K562 (cell line): ENCODE measurements around the gene MS4A13. TPM values are rescaled to one million over a fixed set of nuclear protein-coding genes. Genes with fewer than 3 reads are reported as not detected.

Experiments used
- ATAC-seq: fragments of 200-7000 bp; cut with Tn5 transposase; 3 replicates; pipeline ENCODE4 v1.9.1; 2020; ENCODE audit warnings: moderate library complexity
- BruUV-seq: library from RNA; stranded (reverse); fragments of 400-500 nt; replicated peaks from 2 replicates; lab custom pipeline; 2021; lab: Mats Ljungman, UMichigan
- CTCF ChIA-PET: fragments of 300-600 bp; formaldehyde crosslinking; extraction: SDS; loops from one replicate; lab custom pipeline; 2021; ENCODE audit warnings: low intra/inter-chr PET ratio; lab: Yijun Ruan, JAX
- POLR2A ChIA-PET: fragments of 300-600, 350-650 bp; sonication (Branson Sonifier 250); formaldehyde crosslinking; extraction: SDS; loops from one replicate; lab custom pipeline; 2021; ENCODE audit warnings: antibody characterized with exemption, inconsistent platforms; lab: Yijun Ruan, JAX
- DNase-seq, 4 experiments: peaks; one replicate each; pipeline versions ENCODE4 v3.0.0 to v3.0.0-alpha.2; 2011 to 2018; ENCODE audit warnings: low spot score in 3 of 4, mixed read lengths in 3 of 4; ENCODE audit errors: extremely low read depth in 1 of 4
- FAIRE-seq: peaks from 2 replicates; lab custom pipeline; 2011; peaks lifted over from hg19 to GRCh38; lab: Jason Lieb, UNC
- H2AFZ ChIP-seq: 2 replicates; pipeline ENCODE4 v1.6.0; 2011; ENCODE audit warnings: low read depth, low read length, control low read depth, inconsistent platforms
- H3K27ac ChIP-seq: fragments of 200-600 bp; 3 replicates; pipeline ENCODE4 v1.8.0; 2011; ENCODE audit warnings: low read depth, mild to moderate bottlenecking, control low read depth, inconsistent platforms, low read length, moderate library complexity, mixed read lengths; ENCODE audit errors: extremely low read depth
- H3K27me3 ChIP-seq, 2 experiments: fragments of 300-600 bp in 1 of 2; 2 replicates in 1 of 2; 3 replicates in 1 of 2; pipeline versions ENCODE4 v1.6.0 to v1.8.0; 2011; ENCODE audit warnings: inconsistent platforms in 2 of 2, low read length in 2 of 2, mild to moderate bottlenecking in 1 of 2, mixed read lengths in 1 of 2, moderate library complexity in 1 of 2; ENCODE audit not compliant: control insufficient read depth in 2 of 2, insufficient read depth in 2 of 2
- H3K36me3 ChIP-seq: fragments of 300-600 bp; 3 replicates; pipeline ENCODE4 v1.8.0; 2011; ENCODE audit warnings: mild to moderate bottlenecking, low read length, inconsistent platforms; ENCODE audit not compliant: control insufficient read depth, insufficient read depth
- H3K4me1 ChIP-seq, 2 experiments: fragments of 200-600 bp in 1 of 2; replicated peaks in 1 of 2; 2 replicates in 1 of 2; 3 replicates in 1 of 2; pipeline versions ENCODE4 v1.5.1 to v1.8.0; 2011; ENCODE audit warnings: inconsistent platforms in 2 of 2, low read length in 2 of 2, mild to moderate bottlenecking in 1 of 2, mixed read lengths in 1 of 2, moderate library complexity in 1 of 2; ENCODE audit not compliant: control insufficient read depth in 2 of 2, insufficient read depth in 2 of 2
- H3K4me2 ChIP-seq: 2 replicates; pipeline ENCODE4 v1.6.1; 2011; ENCODE audit warnings: low read length, control low read depth, inconsistent platforms, mixed read lengths; ENCODE audit not compliant: insufficient read depth
- H3K4me3 ChIP-seq: fragments of 200-600 bp; sonication (generic), shearing (Covaris generic); 2 replicates; pipeline ENCODE4 v1.5.1; 2016; ENCODE audit warnings: control low read depth, inconsistent platforms
- H3K79me2 ChIP-seq: fragments of 200-600 bp; 3 replicates; pipeline ENCODE4 v1.8.0; 2011; ENCODE audit warnings: low read length, inconsistent platforms; ENCODE audit not compliant: control insufficient read depth, insufficient read depth
- H3K9ac ChIP-seq, 2 experiments: 2 replicates each; pipeline versions ENCODE4 v1.6.0 to v1.6.1; 2011; ENCODE audit warnings: low read depth in 2 of 2, low read length in 2 of 2, control low read depth in 1 of 2, inconsistent platforms in 1 of 2, mild to moderate bottlenecking in 1 of 2, mixed read lengths in 1 of 2; ENCODE audit not compliant: insufficient read depth in 1 of 2
- H3K9me1 ChIP-seq: one replicate; pipeline ENCODE4 v1.6.0; 2011; ENCODE audit warnings: inconsistent platforms, mild to moderate bottlenecking, low read length, moderate library complexity; ENCODE audit not compliant: control insufficient read depth, insufficient read depth
- H3K9me3 ChIP-seq: replicated peaks from 2 replicates; pipeline ENCODE4 v1.5.1; 2011; ENCODE audit warnings: low read depth, low read length, inconsistent platforms; ENCODE audit not compliant: control insufficient read depth, insufficient read depth
- H4K20me1 ChIP-seq: replicated peaks from 2 replicates; pipeline ENCODE4 v1.6.1; 2011; ENCODE audit warnings: low read length, inconsistent platforms, mixed read lengths; ENCODE audit not compliant: control insufficient read depth, insufficient read depth
- C11orf30 ChIP-seq: fragments of 450-650 bp; IDR thresholded peaks from 2 replicates; pipeline ENCODE4 v1.6.1; 2016; ENCODE audit warnings: low read depth, mild to moderate bottlenecking
- CBFA2T3 ChIP-seq: fragments of 450-650 bp; IDR thresholded peaks from 2 replicates; pipeline ENCODE4 v1.6.1; 2017
- NCOA1 ChIP-seq: fragments of 450-650 bp; IDR thresholded peaks from 2 replicates; pipeline ENCODE4 v1.6.1; 2016; ENCODE audit warnings: low read depth
- NR2C1 ChIP-seq, 2 experiments: fragments of 450-650 bp; IDR thresholded peaks; 2 replicates each; pipeline ENCODE4 v1.6.1; 2017; ENCODE audit warnings: mild to moderate bottlenecking in 2 of 2, antibody characterized with exemption in 1 of 2, inconsistent platforms in 1 of 2, missing compliant biosample characterization in 1 of 2, missing genetic modification characterization in 1 of 2
- PATZ1 ChIP-seq: fragments of 250-450 bp; sonication (Bioruptor Pico); IDR thresholded peaks from 2 replicates; pipeline ENCODE4 v1.5.0; 2020; ENCODE audit warnings: mild to moderate bottlenecking, borderline replicate concordance
- PHB2 ChIP-seq: fragments of 450-650 bp; IDR thresholded peaks from 2 replicates; pipeline ENCODE4 v1.6.1; 2017; ENCODE audit warnings: low read depth
- PRDM10 ChIP-seq: fragments of 450-650 bp; IDR thresholded peaks from 2 replicates; pipeline ENCODE4 v1.6.1; 2018; ENCODE audit not compliant: partially characterized antibody
- SMAD1 ChIP-seq: fragments of 150-350 bp; IDR thresholded peaks from 2 replicates; pipeline ENCODE4 v1.6.1; 2014; ENCODE audit warnings: low read length, low read depth; ENCODE audit not compliant: partially characterized antibody
- XRCC3 ChIP-seq: fragments of 450-650 bp; IDR thresholded peaks from 2 replicates; pipeline ENCODE4 v1.6.1; 2017; ENCODE audit warnings: mild to moderate bottlenecking, moderate library complexity
- ZBTB34 ChIP-seq: fragments of 250-450 bp; sonication (Bioruptor Pico); IDR thresholded peaks from 2 replicates; pipeline ENCODE4 v1.8.0; 2021; ENCODE audit warnings: mild to moderate bottlenecking, moderate library complexity
- ZEB2 ChIP-seq: fragments of 450-650 bp; IDR thresholded peaks from 2 replicates; pipeline ENCODE4 v1.6.1; 2016
- ZNF232 ChIP-seq: sonication (generic); formaldehyde crosslinking; IDR thresholded peaks from 2 replicates; pipeline ENCODE4 v1.8.0; 2022; ENCODE audit warnings: mild to moderate bottlenecking, missing genetic modification reagents
- ZNF764 ChIP-seq: fragments of 250-450 bp; sonication (Bioruptor Pico); IDR thresholded peaks from 2 replicates; pipeline ENCODE4 v1.4.0; 2020; ENCODE audit warnings: low read depth, mild to moderate bottlenecking, moderate library complexity
- WGBS: fragments of 100-300 bp; shearing (Covaris generic); methylation state at CpG from one replicate; pipeline ENCODE4 v1.1.6; 2016; ENCODE audit warnings: low coverage, mixed read lengths; ENCODE audit not compliant: insufficient coverage; ENCODE audit errors: missing lambda C conversion rate; 5-methylcytosine and 5-hydroxymethylcytosine counted together
- in situ Hi-C: fragments of 300-500 bp; cut with MboI; formaldehyde crosslinking; loops from 4 replicates; pipeline ENCODE4 v1.15.0; 2018; ENCODE audit warnings: inconsistent platforms, mixed read lengths
- intact Hi-C: fragments of 100-400 bp; cut with micrococcal nuclease; formaldehyde crosslinking; loops from 2 replicates; pipeline ENCODE4 v1.14.2; 2022
- polyA plus RNA-seq, 8 experiments: library from polyadenylated mRNA; depleted of rRNA in 4 of 8; stranded (reverse) in 5 of 8; unstranded in 3 of 8; fragments of >200 nt; fragmentation: Nextera tagmentation in 2 of 8; fragmentation: Illumina TruSeq in 1 of 8; extraction: Ambion mirVana in 2 of 8; extraction: Trizol in 1 of 8; gene quantifications; 2 replicates each; pipeline versions ENCODE4 v1.2.1 to v1.2.3, GENCODE V29; 2011 to 2014; ENCODE audit warnings: inconsistent platforms in 1 of 8, missing spikeins in 1 of 8
- total RNA-seq, 7 experiments: library from RNA; depleted of rRNA in 6 of 7; stranded (reverse); fragments of >200 nt in 6 of 7; fragmentation: Illumina TruSeq in 2 of 7; extraction: Trizol in 2 of 7; gene quantifications; 2 replicates each; pipeline versions ENCODE4 v1.2.1 to v1.2.3, GENCODE V29; 2011 to 2021; ENCODE audit warnings: low replicate concordance in 1 of 7
- TF ChIP-seq, protein P1 (sequence below): fragments of 450-650 bp; IDR thresholded peaks from 2 replicates; pipeline ENCODE4 v1.6.1; 2014; ENCODE audit warnings: low read depth, mild to moderate bottlenecking, moderate library complexity, borderline replicate concordance

Gene MS4A13
- total and polyA plus RNA-seq, 9 of the 15 experiments (the other 6 are each of a cell fraction or from before 2014, with no cell fraction given): 0.15 to 0.43 (median 0.36) TPM; not detected in 6

GRCh38 chr11:60477035-60477445 lies 38.2 kb upstream of the MS4A13 start:
- no peak overlapping the region for H3K4me2 ChIP-seq
- H3K9ac ChIP-seq: no peak overlapping the region
- no peak for FAIRE-seq
- under 1% methylated on average over 6 of the region's 6 CpGs for WGBS
- no peaks in the 10 kb centered on the region for H3K4me1 ChIP-seq
- in situ Hi-C loops (no loop called here), intact Hi-C loops (no loop called here)
- BruUV-seq: no TSS peak
- CTCF ChIA-PET: no interaction called here
- no peaks in the 10 kb centered on the region for H3K27me3 ChIP-seq
- ATAC-seq: no peak
- H3K27ac ChIP-seq: no peak overlapping the region
- H3K4me3 ChIP-seq: no peak overlapping the region
- no peaks in the 10 kb centered on the region for H3K79me2 ChIP-seq
- no peaks in the 10 kb centered on the region for H3K9me1 ChIP-seq
- no peak for DNase-seq
- H2AFZ ChIP-seq: no peak overlapping the region
- no peaks in the 10 kb centered on the region for H4K20me1 ChIP-seq
- no peaks in the 10 kb centered on the region for H3K9me3 ChIP-seq
- POLR2A ChIA-PET: no interaction called here
- H3K36me3 ChIP-seq: no peaks in the 10 kb centered on the region
- TF ChIP-seq PATZ1 (CRISPR knock-in tag) (no peak), ZNF232 (no peak), ZBTB34 (CRISPR knock-in tag) (no peak), PRDM10 (no peak), NR2C1 (IDR thresholded peaks at IDR 0.05) (no peak), NR2C1 (tag; IDR thresholded peaks at IDR 0.05) (no peak), ZEB2 (no peak), PHB2 (no peak), XRCC3 (no peak), SMAD1 (no peak), ZNF764 (CRISPR knock-in tag) (no peak), C11orf30 (no peak), NCOA1 (no peak), CBFA2T3 (no peak)
- TF ChIP-seq, protein P1, sequence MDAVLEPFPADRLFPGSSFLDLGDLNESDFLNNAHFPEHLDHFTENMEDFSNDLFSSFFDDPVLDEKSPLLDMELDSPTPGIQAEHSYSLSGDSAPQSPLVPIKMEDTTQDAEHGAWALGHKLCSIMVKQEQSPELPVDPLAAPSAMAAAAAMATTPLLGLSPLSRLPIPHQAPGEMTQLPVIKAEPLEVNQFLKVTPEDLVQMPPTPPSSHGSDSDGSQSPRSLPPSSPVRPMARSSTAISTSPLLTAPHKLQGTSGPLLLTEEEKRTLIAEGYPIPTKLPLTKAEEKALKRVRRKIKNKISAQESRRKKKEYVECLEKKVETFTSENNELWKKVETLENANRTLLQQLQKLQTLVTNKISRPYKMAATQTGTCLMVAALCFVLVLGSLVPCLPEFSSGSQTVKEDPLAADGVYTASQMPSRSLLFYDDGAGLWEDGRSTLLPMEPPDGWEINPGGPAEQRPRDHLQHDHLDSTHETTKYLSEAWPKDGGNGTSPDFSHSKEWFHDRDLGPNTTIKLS: no peak
